Smooth muscle cell (in vitro differentiated cells): ENCODE results near the gene PRDX1. TPM values are rescaled to one million over a fixed set of nuclear protein-coding genes. Genes with fewer than 3 reads are reported as not detected.

Experiments used
- DNase-seq: peaks from one replicate; lab custom pipeline; 2025; ENCODE audit not compliant: unreplicated experiment; lab: John Stamatoyannopoulos, UW
- H2AFZ ChIP-seq: fragments of 200-600 bp; sonication (generic); 2 replicates; pipeline ENCODE4 v1.6.0; 2016; ENCODE audit warnings: antibody characterized with exemption, low read depth, mild to moderate bottlenecking
- H3F3A ChIP-seq: fragments of 200-600 bp; sonication (generic); 2 replicates; pipeline ENCODE4 v1.6.0; 2017; ENCODE audit warnings: antibody characterized with exemption, low read depth
- H3K27ac ChIP-seq: fragments of 200-600 bp; sonication (generic); 2 replicates; pipeline ENCODE4 v1.5.1; 2016; ENCODE audit warnings: low read depth, mild to moderate bottlenecking
- H3K27me3 ChIP-seq: fragments of 200-600 bp; sonication (generic); 2 replicates; pipeline ENCODE4 v1.6.1; 2016; ENCODE audit warnings: low read depth, mild to moderate bottlenecking
- H3K36me3 ChIP-seq: fragments of 200-600 bp; sonication (generic); 2 replicates; pipeline ENCODE4 v1.5.1; 2016; ENCODE audit warnings: low read depth
- H3K4me1 ChIP-seq: fragments of 200-600 bp; sonication (generic); 2 replicates; pipeline ENCODE4 v1.5.1; 2016; ENCODE audit warnings: low read depth
- H3K4me2 ChIP-seq: fragments of 200-600 bp; sonication (generic); 2 replicates; pipeline ENCODE4 v1.6.0; 2016; ENCODE audit warnings: mild to moderate bottlenecking
- H3K4me3 ChIP-seq: fragments of 200-600 bp; sonication (generic); 2 replicates; pipeline ENCODE4 v1.5.1; 2016; ENCODE audit warnings: mild to moderate bottlenecking
- H3K79me2 ChIP-seq: fragments of 200-600 bp; sonication (generic); 2 replicates; pipeline ENCODE4 v1.6.0; 2016; ENCODE audit warnings: low read depth, mild to moderate bottlenecking
- H3K9ac ChIP-seq: fragments of 200-600 bp; sonication (generic); 2 replicates; pipeline ENCODE4 v1.6.0; 2016; ENCODE audit warnings: low read depth
- H3K9me3 ChIP-seq: fragments of 200-600 bp; sonication (generic); replicated peaks from 2 replicates; pipeline ENCODE4 v1.5.1; 2016; ENCODE audit warnings: low read depth
- H4K20me1 ChIP-seq: fragments of 200-600 bp; sonication (generic); 2 replicates; pipeline ENCODE4 v1.6.0; 2016; ENCODE audit warnings: low read depth
- CTCF ChIP-seq: fragments of 200-600 bp; sonication (generic); IDR thresholded peaks from 2 replicates; pipeline ENCODE4 v1.5.1; 2017; ENCODE audit warnings: borderline replicate concordance, mild to moderate bottlenecking, antibody characterized with exemption; ENCODE audit not compliant: insufficient read depth, poor library complexity, severe bottlenecking
- WGBS: methylation state at CpG from one replicate; pipeline ENCODE4 v1.1.7; 2016; ENCODE audit warnings: low lambda C conversion rate; 5-methylcytosine and 5-hydroxymethylcytosine counted together
- polyA plus RNA-seq: library from polyadenylated mRNA; unstranded; fragments of >200 nt; fragmentation: Nextera tagmentation; extraction: Ambion mirVana; gene quantifications from 2 replicates; pipeline ENCODE4 v1.2.1, GENCODE V29; 2016
- total RNA-seq: library from RNA; depleted of rRNA; stranded (reverse); fragments of >200 nt; gene quantifications from 2 replicates; pipeline ENCODE4 v1.2.3, GENCODE V29; 2014

The PRDX1 gene
- total and polyA plus RNA-seq, 2 experiments from 2014 or later = 303 to 369 TPM

DNA sequence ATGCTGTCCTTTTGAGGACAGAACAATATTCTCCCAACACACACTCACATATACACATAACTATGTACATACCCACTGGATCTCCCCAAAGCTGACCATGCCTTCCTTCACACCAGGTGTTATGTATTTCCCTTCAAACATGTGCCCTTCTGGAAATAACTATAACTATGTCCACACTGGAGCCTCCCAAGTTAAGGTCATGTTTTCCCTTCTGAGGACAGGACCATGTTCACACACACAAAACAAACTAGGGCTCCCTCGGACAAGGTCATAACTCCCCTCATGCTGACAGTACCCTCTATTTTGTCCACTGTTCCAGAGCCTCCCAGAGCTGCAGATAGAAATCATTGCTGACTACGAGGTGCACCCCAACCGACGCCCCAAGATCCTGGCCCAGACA, 13.8 kb downstream of the PRDX1 start:
- H3K9me3 ChIP-seq = no peaks in the 10 kb centered on the region
- H3K9ac ChIP-seq = no peak overlapping the region
- H3F3A ChIP-seq = peaks cover 21% of the 10 kb centered on the region
- H3K27ac ChIP-seq = no peak overlapping the region
- H3K4me1 ChIP-seq = peaks cover 1% of the 10 kb centered on the region
- no peak overlapping the region for H3K4me3 ChIP-seq
- no peak overlapping the region for H3K4me2 ChIP-seq
- WGBS = 96% methylated on average over 4 of the region's 4 CpGs
- no peaks in the 10 kb centered on the region for H3K79me2 ChIP-seq
- H3K36me3 ChIP-seq = peaks cover 8% of the 10 kb centered on the region
- no peaks in the 10 kb centered on the region for H3K27me3 ChIP-seq
- no peak overlapping the region for H2AFZ ChIP-seq
- peaks cover 15% of the 10 kb centered on the region for H4K20me1 ChIP-seq
- no peak for TF ChIP-seq CTCF
- DNase-seq = no peak

DNA sequence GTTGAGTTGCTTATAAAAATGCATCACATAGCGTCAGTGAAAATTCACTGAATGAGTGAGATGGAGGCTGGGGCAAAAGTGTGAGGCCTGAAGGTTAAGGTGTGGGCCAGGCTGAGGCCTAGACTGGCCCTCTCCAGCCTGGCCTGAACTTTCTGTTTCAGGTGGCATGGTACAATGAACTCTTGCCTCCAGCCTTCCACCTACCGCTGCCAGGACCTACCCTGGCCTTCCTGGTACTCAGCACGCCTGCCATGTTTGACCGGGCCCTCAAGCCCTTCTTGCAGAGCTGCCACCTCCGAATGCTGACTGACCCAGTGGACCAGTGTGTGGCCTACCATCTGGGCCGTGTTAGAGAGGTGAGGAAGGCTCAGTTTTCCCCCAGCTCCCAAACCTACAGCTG, 14.5 kb downstream of the PRDX1 start:
- DNase-seq = no peak
- Histone ChIP-seq H3F3A (peaks cover 19% of the 10 kb centered on the region), H3K36me3 (peaks cover 8% of the 10 kb centered on the region), H3K27ac (no peak overlapping the region), H2AFZ (no peak overlapping the region), H4K20me1 (peaks cover 8% of the 10 kb centered on the region), H3K4me2 (no peak overlapping the region), H3K4me1 (no peaks in the 10 kb centered on the region), H3K79me2 (no peaks in the 10 kb centered on the region), H3K4me3 (no peak overlapping the region), H3K27me3 (no peaks in the 10 kb centered on the region), H3K9me3 (no peaks in the 10 kb centered on the region), H3K9ac (no peak overlapping the region)
- TF ChIP-seq CTCF = no peak
- WGBS = 96% methylated on average over 6 of the region's 6 CpGs

DNA sequence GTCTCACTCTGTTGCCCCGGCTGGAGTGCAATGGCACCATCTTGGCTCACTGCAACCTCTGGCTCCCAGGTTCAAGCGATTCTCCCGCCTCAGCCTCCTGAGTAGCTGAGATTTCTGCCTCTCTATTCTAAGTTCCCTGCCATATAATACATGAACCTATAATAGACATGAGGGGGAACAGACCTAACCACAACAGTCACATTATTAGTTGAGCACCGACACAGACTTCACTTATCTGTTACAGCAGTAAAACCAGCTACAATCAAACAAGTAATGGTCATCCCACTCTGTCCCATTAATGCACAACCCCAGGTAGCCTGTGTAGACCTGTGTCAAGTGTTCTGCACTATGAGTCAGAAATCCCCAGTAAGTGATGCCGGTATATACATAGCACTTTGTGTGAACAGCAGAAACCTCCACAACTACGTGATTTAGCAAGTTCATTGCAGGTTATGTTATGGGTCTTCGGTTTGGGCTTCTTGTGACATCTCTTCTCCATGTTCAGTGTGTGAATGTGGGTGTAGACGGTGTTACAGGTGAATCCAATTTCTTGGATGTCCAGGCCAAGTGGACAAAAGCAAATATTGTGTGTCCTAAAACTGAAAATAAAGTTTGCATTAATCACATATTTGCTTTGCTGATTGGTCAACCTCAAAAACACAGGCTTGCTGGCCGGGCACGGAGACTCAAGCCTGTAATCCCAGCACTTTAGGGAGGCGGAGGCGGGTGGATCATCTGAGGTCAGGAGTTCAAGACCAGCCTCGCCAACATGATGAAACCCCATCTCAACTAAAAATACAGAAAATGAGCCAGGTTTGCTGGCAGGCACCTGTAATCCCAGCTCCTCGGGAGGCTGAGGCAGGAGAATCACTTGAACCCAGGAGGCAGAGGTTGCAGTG, 18.0 kb downstream of the PRDX1 start:
- no peak for TF ChIP-seq CTCF
- WGBS = 93% methylated on average over 14 of the region's 14 CpGs
- Histone ChIP-seq H3K36me3 (no peaks in the 10 kb centered on the region), H3F3A (peaks cover 7% of the 10 kb centered on the region), H3K9ac (no peak overlapping the region), H3K4me3 (no peak overlapping the region), H3K4me2 (no peak overlapping the region), H3K4me1 (peaks cover 8% of the 10 kb centered on the region), H3K27ac (no peak overlapping the region), H3K27me3 (no peaks in the 10 kb centered on the region), H3K9me3 (no peaks in the 10 kb centered on the region), H4K20me1 (no peaks in the 10 kb centered on the region), H3K79me2 (no peaks in the 10 kb centered on the region), H2AFZ (no peak overlapping the region)
- no peak for DNase-seq

- Histone ChIP-seq H3K4me3 (no peak overlapping the region), H3K4me2 (no peak overlapping the region), H3K9me3 (no peaks in the 10 kb centered on the region), H3K9ac (no peak overlapping the region), H3K27ac (no peak overlapping the region), H3F3A (no peaks in the 10 kb centered on the region), H3K27me3 (no peaks in the 10 kb centered on the region), H4K20me1 (no peaks in the 10 kb centered on the region), H3K36me3 (no peaks in the 10 kb centered on the region), H3K79me2 (no peaks in the 10 kb centered on the region), H2AFZ (no peak overlapping the region), H3K4me1 (peaks cover 8% of the 10 kb centered on the region)
- 100% methylated on average over 2 of the region's 2 CpGs for WGBS
- TF ChIP-seq CTCF = no peak
- DNase-seq = no peak
Observed at GRCh38 chr1:45501505-45501859, 20.2 kb downstream of the PRDX1 start.
